Peyer's patch (tissue), 4 donors: ENCODE data around the gene IGSF9B. TPM values are rescaled to one million over a fixed set of nuclear protein-coding genes. Genes with fewer than 3 reads are reported as not detected.

Experiments
- DNase-seq, 3 donors: peaks; one replicate each; pipeline ENCODE4 v3.0.0-alpha.2; 2017 to 2019
- H3K27ac ChIP-seq, 4 donors: fragments of 200-600 bp; sonication (generic); one replicate each; pipeline ENCODE4 v1.5.1; 2016 to 2019
- H3K27me3 ChIP-seq, 2 donors: fragments of 200-600 bp; sonication (generic); one replicate each; pipeline ENCODE4 v1.5.1; 2019
- H3K36me3 ChIP-seq, 3 donors: fragments of 200-600 bp; sonication (generic); one replicate each; pipeline ENCODE4 v1.5.1; 2016 to 2019
- H3K4me1 ChIP-seq, 4 donors: fragments of 200-600 bp; sonication (generic); one replicate each; pipeline ENCODE4 v1.5.1; 2016 to 2019
- H3K4me3 ChIP-seq, 4 donors: fragments of 200-600 bp; sonication (generic); 1 replicate in 3 of 4; 2 replicates in 1 of 4; pipeline ENCODE4 v1.5.1; 2016 to 2019; ENCODE audit warnings: mild to moderate bottlenecking in 1 of 4
- H3K9me3 ChIP-seq, 4 donors: fragments of 200-600 bp; sonication (generic); one replicate each; pipeline ENCODE4 v1.5.1; 2016 to 2019; ENCODE audit warnings: mild to moderate bottlenecking in 1 of 4
- POLR2A ChIP-seq, 2 donors: fragments of 450-650 bp; IDR thresholded peaks; one replicate each; pipeline ENCODE4 v1.5.1; 2017; ENCODE audit warnings: antibody characterized with exemption in 2 of 2, mild to moderate bottlenecking in 2 of 2, moderate library complexity in 2 of 2
- total RNA-seq, 4 donors: library from RNA; depleted of rRNA; stranded (reverse); fragments of >200 nt; gene quantifications; one replicate each; pipeline ENCODE4 v1.1.0, GENCODE V29; 2016
- TF ChIP-seq, protein P1 (sequence below), 6 experiments: fragments of 450-650 bp in 4 of 6; fragments of 200-600 bp in 2 of 6; sonication (generic) in 1 of 6; IDR thresholded peaks; one replicate each; pipeline ENCODE4 v1.5.1; 2017 to 2019; ENCODE audit warnings: antibody characterized with exemption in 6 of 6, mild to moderate bottlenecking in 3 of 6, moderate library complexity in 1 of 6

The IGSF9B gene
- total RNA-seq, 4 donors from 2014 or later: 1.1 to 22.3 (median 5.0) TPM

- Histone ChIP-seq H3K4me3 (no peak overlapping the region), H3K4me1 (no peaks in the 10 kb centered on the region), H3K27ac (no peak overlapping the region), H3K9me3 (no peaks in the 10 kb centered on the region), H3K36me3 (no peaks in the 10 kb centered on the region), H3K27me3 (no peaks in the 10 kb centered on the region)
- no peak for TF ChIP-seq POLR2A (IDR thresholded peaks at IDR 0.05)
- TF ChIP-seq, protein P1, sequence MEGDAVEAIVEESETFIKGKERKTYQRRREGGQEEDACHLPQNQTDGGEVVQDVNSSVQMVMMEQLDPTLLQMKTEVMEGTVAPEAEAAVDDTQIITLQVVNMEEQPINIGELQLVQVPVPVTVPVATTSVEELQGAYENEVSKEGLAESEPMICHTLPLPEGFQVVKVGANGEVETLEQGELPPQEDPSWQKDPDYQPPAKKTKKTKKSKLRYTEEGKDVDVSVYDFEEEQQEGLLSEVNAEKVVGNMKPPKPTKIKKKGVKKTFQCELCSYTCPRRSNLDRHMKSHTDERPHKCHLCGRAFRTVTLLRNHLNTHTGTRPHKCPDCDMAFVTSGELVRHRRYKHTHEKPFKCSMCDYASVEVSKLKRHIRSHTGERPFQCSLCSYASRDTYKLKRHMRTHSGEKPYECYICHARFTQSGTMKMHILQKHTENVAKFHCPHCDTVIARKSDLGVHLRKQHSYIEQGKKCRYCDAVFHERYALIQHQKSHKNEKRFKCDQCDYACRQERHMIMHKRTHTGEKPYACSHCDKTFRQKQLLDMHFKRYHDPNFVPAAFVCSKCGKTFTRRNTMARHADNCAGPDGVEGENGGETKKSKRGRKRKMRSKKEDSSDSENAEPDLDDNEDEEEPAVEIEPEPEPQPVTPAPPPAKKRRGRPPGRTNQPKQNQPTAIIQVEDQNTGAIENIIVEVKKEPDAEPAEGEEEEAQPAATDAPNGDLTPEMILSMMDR (IDR thresholded peaks at IDR 0.05): no peak
- DNase-seq: no peak
Observed at GRCh38 chr11:133993921-133994320, 37.2 kb upstream of the IGSF9B start.

GRCh38 chr11:133993107-133993506, 36.3 kb upstream of the IGSF9B start:
- no peaks in the 10 kb centered on the region for H3K36me3 ChIP-seq
- TF ChIP-seq, protein P1 (IDR thresholded peaks at IDR 0.05): no peak
- TF ChIP-seq POLR2A (IDR thresholded peaks at IDR 0.05): no peak
- no peak for DNase-seq
- no peak overlapping the region for H3K4me3 ChIP-seq
- H3K9me3 ChIP-seq: no peaks in the 10 kb centered on the region
- no peaks in the 10 kb centered on the region for H3K27me3 ChIP-seq
- H3K4me1 ChIP-seq: no peaks in the 10 kb centered on the region
- H3K27ac ChIP-seq: no peak overlapping the region

- TF ChIP-seq POLR2A (IDR thresholded peaks at IDR 0.05): no peak
- TF ChIP-seq, protein P1 (IDR thresholded peaks at IDR 0.05): no peak
- Histone ChIP-seq H3K4me1 (no peaks in the 10 kb centered on the region), H3K36me3 (no peaks in the 10 kb centered on the region), H3K27me3 (no peaks in the 10 kb centered on the region), H3K4me3 (no peak overlapping the region), H3K27ac (no peak overlapping the region), H3K9me3 (no peaks in the 10 kb centered on the region)
- no peak for DNase-seq
Observed at GRCh38 chr11:133992121-133992520, 35.4 kb upstream of the IGSF9B start.

DNA sequence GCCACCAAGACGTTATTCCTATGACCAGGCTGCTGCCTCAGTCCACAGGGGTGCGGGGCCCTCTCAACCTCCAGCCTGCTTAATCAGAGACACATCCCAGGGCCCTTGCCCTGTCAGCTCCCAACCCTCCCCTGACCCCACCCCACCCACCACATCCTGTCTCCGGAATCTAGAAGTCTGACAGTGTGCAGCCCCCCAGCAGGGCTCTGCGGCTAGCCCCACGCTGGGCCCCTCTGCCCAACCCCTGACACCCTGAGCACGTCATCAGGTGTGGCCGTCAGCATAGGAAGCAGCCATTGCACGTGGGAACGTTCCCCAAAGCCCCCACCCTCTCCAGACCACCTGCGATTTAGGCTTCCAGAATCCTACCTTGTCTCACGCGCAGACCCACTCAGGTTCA, 34.3 kb upstream of the IGSF9B start:
- DNase-seq: no peak
- no peaks in the 10 kb centered on the region for H3K27me3 ChIP-seq
- H3K27ac ChIP-seq: no peak overlapping the region
- H3K9me3 ChIP-seq: no peaks in the 10 kb centered on the region
- H3K4me3 ChIP-seq: no peak overlapping the region
- H3K4me1 ChIP-seq: no peaks in the 10 kb centered on the region
- no peak for TF ChIP-seq POLR2A (IDR thresholded peaks at IDR 0.05)
- TF ChIP-seq, protein P1 (IDR thresholded peaks at IDR 0.05): no peak
- no peaks in the 10 kb centered on the region for H3K36me3 ChIP-seq

DNA sequence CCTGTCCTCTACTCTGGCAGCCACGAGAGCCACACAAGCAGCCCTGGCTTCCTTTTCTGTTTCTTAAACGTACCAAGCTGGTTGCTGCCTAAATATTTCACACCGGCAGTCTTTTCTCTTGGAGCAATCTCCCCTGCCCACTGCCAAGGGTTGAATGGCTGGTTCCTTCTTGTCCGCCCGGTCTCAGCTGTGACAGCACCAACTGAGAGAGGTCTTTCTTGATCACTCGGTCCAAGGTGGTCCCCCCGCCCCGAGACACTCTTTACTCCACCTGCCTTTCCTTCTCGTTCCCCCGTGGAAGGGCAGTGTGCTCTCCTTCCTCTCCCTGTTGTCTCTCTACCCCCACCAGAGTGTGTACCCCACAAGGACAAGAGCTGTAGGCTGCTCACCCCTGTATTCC, 33.7 kb upstream of the IGSF9B start:
- H3K36me3 ChIP-seq: no peaks in the 10 kb centered on the region
- H3K4me3 ChIP-seq: no peak overlapping the region
- no peaks in the 10 kb centered on the region for H3K9me3 ChIP-seq
- no peak overlapping the region for H3K27ac ChIP-seq
- no peaks in the 10 kb centered on the region for H3K27me3 ChIP-seq
- DNase-seq: no peak
- TF ChIP-seq, protein P1 (IDR thresholded peaks at IDR 0.05): no peak
- no peak for TF ChIP-seq POLR2A (IDR thresholded peaks at IDR 0.05)
- H3K4me1 ChIP-seq: no peaks in the 10 kb centered on the region
